K562 (cell line): ENCODE data around the gene NFYC.

Experiments
- CBX5 ChIP-seq: IDR thresholded peaks from 2 replicates; pipeline ENCODE4 v1.6.1; 2014; ENCODE audit warnings: low read depth, borderline replicate concordance
- CEBPB ChIP-seq: fragments of 450-650 bp; IDR thresholded peaks from 2 replicates; pipeline ENCODE4 v1.6.1; 2016; ENCODE audit warnings: missing genetic modification characterization, missing compliant biosample characterization
- CTCF ChIP-seq, 3 experiments: IDR thresholded peaks in 2 of 3; conservative IDR thresholded peaks in 1 of 3; 2 replicates each; pipeline ENCODE4 v1.5.1; 2011 to 2012; ENCODE audit warnings: low read length in 3 of 3, mild to moderate bottlenecking in 3 of 3, control low read depth in 2 of 3, improper control_type of control experiment in 1 of 3, inconsistent platforms in 1 of 3, low read depth in 1 of 3, mixed read lengths in 1 of 3, moderate library complexity in 1 of 3; ENCODE audit not compliant: insufficient read depth in 2 of 3
- E2F1 ChIP-seq: sonication (generic); formaldehyde crosslinking; IDR thresholded peaks from 2 replicates; pipeline ENCODE4 v1.8.1; 2023; ENCODE audit warnings: mild to moderate bottlenecking, missing genetic modification reagents, moderate library complexity
- MAX ChIP-seq: sonication (generic); formaldehyde crosslinking; IDR thresholded peaks from 2 replicates; pipeline ENCODE4 v1.9.0; 2022; ENCODE audit warnings: mild to moderate bottlenecking, missing genetic modification reagents
- NCOA1 ChIP-seq: fragments of 450-650 bp; IDR thresholded peaks from 2 replicates; pipeline ENCODE4 v1.6.1; 2016; ENCODE audit warnings: low read depth
- RAD21 ChIP-seq, 2 experiments: fragments of 250-450 bp in 1 of 2; fragments of 450-650 bp in 1 of 2; sonication (Bioruptor Pico) in 1 of 2; formaldehyde crosslinking in 1 of 2; IDR thresholded peaks in 1 of 2; conservative IDR thresholded peaks in 1 of 2; 2 replicates each; pipeline versions ENCODE4 v1.4.0 to v1.8.0; 2020 to 2022; ENCODE audit warnings: mild to moderate bottlenecking in 2 of 2, moderate library complexity in 1 of 2
- SNIP1 ChIP-seq: fragments of 450-650 bp; IDR thresholded peaks from 2 replicates; pipeline ENCODE4 v1.7.1; 2017; ENCODE audit warnings: low read depth, mild to moderate bottlenecking
- TAF15 ChIP-seq: fragments of 200-400 bp; formaldehyde crosslinking; IDR thresholded peaks from 2 replicates; pipeline ENCODE4 v1.6.1; 2017; ENCODE audit warnings: mild to moderate bottlenecking, low read depth, low read length, moderate library complexity
- ZNF512 ChIP-seq: IDR thresholded peaks from 2 replicates; pipeline ENCODE4 v1.6.1; 2016; ENCODE audit warnings: missing genetic modification characterization, missing compliant biosample characterization

- TF ChIP-seq CEBPB (no peak), E2F1 (CRISPR knock-in tag) (no peak), NCOA1 (no peak), SNIP1 (no peak), CTCF (IDR thresholded peaks at IDR 0.05 in 2 of 3, conservative IDR thresholded peaks at IDR 0.05 in 1 of 3; ENCODE audit: insufficient read depth in 2 of 3, low read depth in 1 of 3, low read length in 3 of 3) (no peak), TAF15 (no peak), ZNF512 (tag) (no peak), RAD21 (CRISPR knock-in tag; conservative IDR thresholded peaks at IDR 0.05 in 1 of 2, IDR thresholded peaks at IDR 0.05 in 1 of 2) (no peak), CBX5 (no peak), MAX (CRISPR knock-in tag) (no peak)
These were observed 80.8 kb downstream of the NFYC start for GRCh38 chr1:40772146-40772955.
